HK-2 (cell line): ENCODE results near the gene UBR4.

Experiments used
- DNase-seq: peaks from one replicate; pipeline ENCODE4 v3.0.0-alpha.2; 2018; ENCODE audit not compliant: unreplicated experiment

The UBR4 gene

GRCh38 chr1:19036041-19036812 lies 173.8 kb downstream of the UBR4 start:
- DNase-seq, result no peak

- no peak for DNase-seq
These were observed 174.6 kb downstream of the UBR4 start for GRCh38 chr1:19035377-19036040.

GRCh38 chr1:19034721-19035120 lies 175.3 kb downstream of the UBR4 start:
- no peak for DNase-seq

DNA sequence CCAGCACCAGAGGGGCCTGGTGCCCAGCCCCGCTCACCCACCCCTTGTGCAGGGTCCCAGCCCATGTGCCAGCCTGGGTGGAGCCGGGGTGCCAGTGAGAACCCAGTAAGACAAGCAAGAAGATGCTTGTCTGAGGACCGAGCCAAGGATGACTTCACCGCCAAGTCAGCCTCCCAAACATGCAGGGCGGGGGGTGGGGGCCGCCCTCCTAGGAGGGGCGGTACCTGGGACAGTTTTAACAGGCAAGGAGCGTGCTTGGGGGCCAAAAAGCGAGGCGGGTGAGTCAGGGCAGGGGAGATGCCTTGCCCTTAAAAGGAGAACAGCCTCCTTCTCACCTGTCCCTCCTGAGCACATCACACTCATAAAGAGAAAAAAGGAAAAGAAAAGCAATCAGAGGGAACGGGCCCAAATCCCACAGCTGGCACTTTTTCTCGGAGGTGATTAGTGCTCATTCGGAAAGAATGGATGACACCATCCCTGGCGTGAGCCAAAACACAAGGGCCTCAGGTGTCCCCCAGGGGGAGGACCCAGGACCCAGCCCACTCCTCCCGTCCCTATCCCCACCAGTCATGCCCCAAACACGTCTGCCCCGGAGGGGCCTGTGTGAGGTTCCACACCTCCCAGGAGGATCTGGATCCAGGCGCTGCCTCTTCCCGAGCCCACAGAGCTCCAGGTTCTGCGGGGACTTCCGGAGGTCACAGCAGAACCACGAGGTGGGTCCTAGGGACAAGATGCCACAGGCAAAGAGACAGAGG lies 176.0 kb downstream of the UBR4 start:
- DNase-seq, result peak; percentile 92

GRCh38 chr1:19033515-19033839 lies 176.6 kb downstream of the UBR4 start:
- no peak for DNase-seq

DNA sequence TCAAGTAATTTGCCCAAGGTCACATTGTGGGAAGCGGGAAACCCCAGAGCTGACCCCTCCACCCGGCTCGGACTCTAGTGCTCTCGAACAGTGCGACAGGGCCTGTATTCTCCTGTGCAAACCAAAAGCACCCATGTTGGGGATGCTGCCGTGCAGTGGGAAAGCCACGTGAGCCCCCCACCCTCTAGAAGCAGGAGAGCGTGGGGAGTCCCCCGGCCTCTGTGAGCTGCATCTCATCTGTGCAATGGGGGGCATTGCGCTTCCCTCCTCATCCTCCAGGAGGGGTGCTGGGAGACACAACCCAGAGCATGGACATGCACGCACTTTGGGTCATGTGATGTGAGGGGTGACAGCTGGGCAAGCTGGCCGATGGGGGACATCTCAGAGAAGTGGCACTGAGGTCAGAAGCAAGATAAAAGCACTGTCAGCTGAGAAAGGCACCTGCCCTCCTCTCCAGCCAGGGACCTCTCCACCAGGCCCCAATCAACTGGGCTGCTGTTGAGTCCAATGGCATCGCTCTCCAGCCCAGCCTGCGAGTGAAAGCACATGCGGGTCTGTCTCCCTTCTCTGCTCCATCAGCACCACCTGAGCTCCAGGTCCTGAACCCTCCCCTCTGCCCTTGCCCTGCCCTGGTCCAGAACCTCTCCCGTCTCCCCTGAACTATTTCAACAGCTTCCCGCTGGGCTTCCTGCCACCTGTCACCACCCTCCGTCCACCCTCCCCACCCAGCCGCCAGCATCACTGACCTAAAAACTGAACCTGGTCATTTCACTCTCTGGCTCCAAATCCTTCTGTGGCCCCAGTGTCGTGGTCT lies 177.2 kb downstream of the UBR4 start:
- no peak for DNase-seq

- no peak for DNase-seq
These were observed 177.7 kb downstream of the UBR4 start for GRCh38 chr1:19032413-19032695.

GRCh38 chr1:19029191-19030085 lies 180.6 kb downstream of the UBR4 start:
- DNase-seq, result no peak

GRCh38 chr1:19028546-19029129 lies 181.4 kb downstream of the UBR4 start:
- DNase-seq, result no peak

- no peak for DNase-seq
These were observed 182.0 kb downstream of the UBR4 start for GRCh38 chr1:19028110-19028509.
